GM12872 (cell line): Measurements from ENCODE around the gene FCER1G.

ENCODE experiments used
- CTCF ChIP-seq: IDR thresholded peaks from 3 replicates; pipeline ENCODE4 v1.5.1; 2011; ENCODE audit warnings: low read depth, mild to moderate bottlenecking, low read length, moderate library complexity; ENCODE audit not compliant: insufficient read depth

FCER1G gene

GRCh38 chr1:161261261-161262235, 46.5 kb downstream of the FCER1G start:
- TF ChIP-seq CTCF: no peak

DNA sequence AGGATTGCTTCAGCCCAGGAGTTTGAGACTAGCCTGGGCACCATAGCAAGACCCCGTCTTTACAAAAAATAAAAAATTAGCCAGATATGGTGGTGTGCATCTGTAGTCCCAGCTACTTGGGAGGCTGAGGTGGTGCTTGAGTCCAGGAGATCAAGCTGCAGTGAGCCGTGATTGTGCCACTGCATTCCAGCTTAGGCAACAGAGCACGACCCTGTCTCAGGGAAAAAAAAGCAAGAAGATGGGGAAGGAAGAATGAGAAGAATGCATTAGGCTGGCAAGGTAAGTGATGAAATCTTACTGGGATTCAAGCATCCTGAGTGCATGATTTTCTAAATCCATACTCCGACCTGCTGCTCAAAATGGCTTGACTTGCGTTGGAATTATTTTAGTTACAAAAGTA, 50.2 kb downstream of the FCER1G start:
- no peak for TF ChIP-seq CTCF

- TF ChIP-seq CTCF: no peak
These were observed 51.1 kb downstream of the FCER1G start for GRCh38 chr1:161266202-161266601.

DNA sequence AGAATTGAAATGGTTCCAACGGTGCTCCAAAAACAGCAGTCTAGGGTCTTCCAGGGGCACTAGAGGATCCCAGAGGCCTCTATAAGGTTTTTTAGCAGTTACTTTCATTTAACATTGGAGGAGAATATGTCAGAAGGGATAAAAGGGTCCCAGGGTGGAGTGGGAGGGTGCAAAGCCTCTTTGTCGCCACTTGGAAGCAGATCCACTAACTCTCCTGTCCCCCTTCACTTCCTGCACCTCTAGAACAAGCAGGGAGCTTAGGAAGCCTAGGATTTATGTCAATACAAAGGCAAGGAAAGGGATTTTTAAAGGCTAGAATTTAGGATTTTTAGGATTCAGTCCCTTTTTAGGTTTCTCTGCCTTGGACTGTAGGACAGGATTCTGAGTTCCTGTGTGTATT, 51.7 kb downstream of the FCER1G start:
- TF ChIP-seq CTCF: no peak

DNA sequence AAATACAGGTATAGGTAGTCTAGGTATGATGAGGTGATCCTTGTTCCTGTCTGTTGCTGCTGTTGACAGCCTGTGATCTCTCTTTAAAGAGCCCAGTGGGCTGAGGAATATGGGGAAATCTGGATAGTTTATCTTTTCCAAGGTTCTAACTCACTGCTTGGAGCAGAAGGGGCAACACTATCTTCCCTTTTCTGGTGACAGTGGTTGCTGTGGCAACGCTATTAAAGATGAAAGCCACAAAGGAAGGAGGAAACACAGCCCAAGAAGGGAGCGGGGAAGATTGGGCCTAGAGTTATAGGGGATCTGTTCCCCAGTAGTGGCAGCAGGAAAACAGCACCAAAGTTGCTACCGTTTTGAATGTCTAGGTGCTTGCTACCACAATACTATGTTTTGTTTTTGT, 52.2 kb downstream of the FCER1G start:
- no peak for TF ChIP-seq CTCF
